Measurements from ENCODE around the gene REEP3.
"Not testable (repeated sequence)": the region's sequence is repeated elsewhere in the genome, so short reads cannot be mapped to it uniquely, and the experiment has no call there.

Gene REEP3

GRCh38 chr10:63564731-63565130, 43.5 kb downstream of the REEP3 start:
- H3K36me3 ChIP-seq (ENCODE audit: control insufficient read depth in 2 of 2, insufficient read depth in 1 of 2, low read length in 2 of 2); H3K27ac ChIP-seq (ENCODE audit: extremely low read depth, low read depth, low read length); H3K4me3 ChIP-seq (ENCODE audit: low read depth, low read length); POLR2A ChIA-PET; H3K9me3 ChIP-seq (ENCODE audit: control insufficient read depth, insufficient read depth, low read depth, low read length): not testable (repeated sequence)
- H3K4me1 ChIP-seq (ENCODE audit: control insufficient read depth, insufficient read depth, low read length), result peaks cover 23% of the 10 kb centered on the region
- 0 out of 2 replicates have a peak, but pooled peaks have one; percentile 28 for TF ChIP-seq INSM2 (tag by site-specific recombination; IDR thresholded peaks at IDR 0.05)
- CTCF ChIA-PET, result interaction anchor here (0.7 kb wide), 1 partner anchor 257 kb away, joined by 4 read pairs; no protein-coding TSS in a partner anchor

GRCh38 chr10:63573068-63573697, 52.0 kb downstream of the REEP3 start:
- no peaks in the 10 kb centered on the region for H3K9me3 ChIP-seq (ENCODE audit: control insufficient read depth, insufficient read depth, low read depth, low read length)
- H3K27ac ChIP-seq (ENCODE audit: extremely low read depth, low read depth, low read length), result peak overlapping the region; percentile 79
- peaks cover 20% of the 10 kb centered on the region for H3K4me1 ChIP-seq (ENCODE audit: control insufficient read depth, insufficient read depth, low read length)
- peaks cover 9 to 10% of the 10 kb centered on the region in 2 experiments; a peak in 2 of 3 replicates for H3K36me3 ChIP-seq (ENCODE audit: control insufficient read depth in 2 of 2, insufficient read depth in 1 of 2, low read length in 2 of 2)
- CTCF ChIA-PET, result interaction anchor here (0.6 to 1.3 kb wide), 3 partner anchors 25 to 147 kb away, joined by 3 to 4 read pairs (median 3); no protein-coding TSS in a partner anchor
- H3K4me3 ChIP-seq (ENCODE audit: low read depth, low read length), result no peak overlapping the region
- POLR2A ChIA-PET, result no interaction called here
- no peak for TF ChIP-seq KLF1 (tag by site-specific recombination; IDR thresholded peaks at IDR 0.05)
- TF ChIP-seq TSHZ1 (tag by site-specific recombination; IDR thresholded peaks at IDR 0.05; ENCODE audit: borderline replicate concordance), result 0 out of 2 replicates have a peak, but pooled peaks have one; percentile 9
- no peak for TF ChIP-seq YY1 (tag by site-specific recombination; IDR thresholded peaks at IDR 0.05)
- TF ChIP-seq BCL6B (tag by site-specific recombination; IDR thresholded peaks at IDR 0.05), result peak; percentile 89
- peak; percentile 69; the same call in 1 of the 2 replicates for TF ChIP-seq ZBTB44 (tag by site-specific recombination; IDR thresholded peaks at IDR 0.05)
- peak; percentile 68; the same call in 1 of the 2 replicates for TF ChIP-seq MZF1 (tag by site-specific recombination; IDR thresholded peaks at IDR 0.05; ENCODE audit: borderline replicate concordance)
- TF ChIP-seq ZNF660 (tag by site-specific recombination; IDR thresholded peaks at IDR 0.05), result peak; percentile 42; the same call in 1 of the 2 replicates
- peak; percentile 63; the same call in 1 of the 2 replicates for TF ChIP-seq ZNF843 (tag by site-specific recombination; IDR thresholded peaks at IDR 0.05)
- 0 out of 2 replicates have a peak, but pooled peaks have one; percentile 48 for TF ChIP-seq ZNF626 (tag by site-specific recombination; IDR thresholded peaks at IDR 0.05)
- TF ChIP-seq FEZF1 (tag by site-specific recombination; IDR thresholded peaks at IDR 0.05), result peak; percentile 82
- no peak for TF ChIP-seq ZNF175 (tag by site-specific recombination; IDR thresholded peaks at IDR 0.05)
- TF ChIP-seq OSR2 (tag by site-specific recombination; IDR thresholded peaks at IDR 0.05), result peak; percentile 75
- peak; percentile 73 for TF ChIP-seq SP7 (tag by site-specific recombination; IDR thresholded peaks at IDR 0.05)
- TF ChIP-seq ZNF580 (tag by site-specific recombination; IDR thresholded peaks at IDR 0.05), result peak; percentile 80; the same call in 1 of the 2 replicates
- TF ChIP-seq ZXDB (tag by site-specific recombination; IDR thresholded peaks at IDR 0.05), result peak; percentile 78
- TF ChIP-seq GFI1B (tag by site-specific recombination; IDR thresholded peaks at IDR 0.05), result peak; percentile 95
- peak; percentile 96 for TF ChIP-seq ZNF692 (tag by site-specific recombination; IDR thresholded peaks at IDR 0.05)
- TF ChIP-seq ZFP69B (tag by site-specific recombination; IDR thresholded peaks at IDR 0.05), result peak; percentile 89
- peak; percentile 75; the same call in 1 of the 2 replicates for TF ChIP-seq OVOL3 (tag by site-specific recombination; IDR thresholded peaks at IDR 0.05)
- TF ChIP-seq PRDM6 (tag by site-specific recombination; IDR thresholded peaks at IDR 0.05), result peak; percentile 99
- TF ChIP-seq ZNF10 (tag by site-specific recombination; IDR thresholded peaks at IDR 0.05), result peak; percentile 72
